Endothelial cell (in vitro differentiated cells): ENCODE data around the gene DNAJC5G. TPM values are rescaled to one million over a fixed set of nuclear protein-coding genes. Genes with fewer than 3 reads are reported as not detected.

ENCODE experiments used
- DNase-seq: peaks from one replicate; pipeline ENCODE4 v3.0.0; 2021; ENCODE audit warnings: low spot score
- H3K27ac Mint-ChIP-seq: one replicate; pipeline ENCODE4 v1.8.0; 2021; ENCODE audit warnings: mixed read lengths, inconsistent platforms; ENCODE audit not compliant: unreplicated experiment
- H3K27me3 Mint-ChIP-seq: one replicate; pipeline ENCODE4 v1.8.0; 2021; ENCODE audit warnings: mild to moderate bottlenecking, moderate library complexity, mixed read lengths, inconsistent platforms; ENCODE audit not compliant: unreplicated experiment
- H3K36me3 Mint-ChIP-seq: one replicate; pipeline ENCODE4 v1.8.0; 2021; ENCODE audit warnings: mild to moderate bottlenecking, low read depth, mixed read lengths, inconsistent platforms; ENCODE audit not compliant: unreplicated experiment
- H3K4me1 Mint-ChIP-seq: one replicate; pipeline ENCODE4 v1.8.0; 2021; ENCODE audit warnings: mild to moderate bottlenecking, mixed read lengths, inconsistent platforms; ENCODE audit not compliant: unreplicated experiment
- H3K4me3 Mint-ChIP-seq: one replicate; pipeline ENCODE4 v1.8.0; 2021; ENCODE audit warnings: mild to moderate bottlenecking, mixed read lengths, inconsistent platforms; ENCODE audit not compliant: unreplicated experiment
- H3K9me3 Mint-ChIP-seq: one replicate; pipeline ENCODE4 v1.8.0; 2021; ENCODE audit warnings: mixed read lengths, inconsistent platforms; ENCODE audit not compliant: unreplicated experiment
- CTCF ChIP-seq: fragments of 200-600 bp; sonication (generic); IDR thresholded peaks from one replicate; pipeline ENCODE4 v1.5.0; 2021; ENCODE audit warnings: antibody characterized with exemption; ENCODE audit not compliant: unreplicated experiment
- total RNA-seq: library from RNA; stranded (reverse); fragmentation: NEBNext Ultra II Directional; extraction: Animal tissue kit (Norgen Biotek cat#: 25700); gene quantifications from one replicate; pipeline ENCODE4 v1.2.1, GENCODE V29; 2021; ENCODE audit not compliant: unreplicated experiment

Gene DNAJC5G
- total RNA-seq, 1 donor from 2014 or later: not detected

DNA sequence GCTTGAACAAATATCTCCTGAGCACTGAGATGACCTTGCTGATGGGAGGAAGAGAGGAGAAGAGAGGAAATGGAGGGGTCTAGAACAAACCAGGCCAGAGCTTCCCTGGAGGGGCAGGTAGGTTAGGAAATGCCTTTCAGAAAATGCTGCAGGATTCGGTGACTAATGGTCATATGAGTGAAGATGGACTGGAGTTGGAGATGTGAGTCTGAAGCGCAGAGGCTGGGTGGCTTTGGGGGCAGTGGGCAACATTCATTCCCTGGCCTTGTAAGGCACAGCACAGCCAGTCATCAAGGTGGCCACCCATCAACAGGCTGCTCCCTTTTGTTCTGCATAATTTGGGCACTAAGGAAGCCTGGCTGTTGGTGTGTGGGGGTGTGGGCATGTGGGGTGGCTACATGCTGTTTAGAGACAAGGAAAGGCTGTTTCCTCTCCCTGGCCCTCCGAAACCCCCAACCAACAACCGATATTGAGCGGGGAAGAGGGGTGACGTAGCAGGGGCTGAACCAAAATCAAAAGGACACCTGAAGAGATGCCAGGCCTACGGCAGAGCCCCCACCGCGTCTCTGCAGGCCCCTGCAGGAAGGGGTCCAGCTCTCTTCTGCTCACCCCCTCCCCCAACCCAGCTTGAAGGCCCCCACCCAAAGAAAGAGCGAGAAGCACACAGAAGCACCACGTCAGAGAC lies 13.8 kb upstream of the DNAJC5G start:
- no peak for DNase-seq
- TF ChIP-seq CTCF: no peak
- Mint-ChIP-seq H3K4me1 (peaks cover 26% of the 10 kb centered on the region), H3K4me3 (peak overlapping the region; percentile 43), H3K27ac (no peak overlapping the region), H3K27me3 (peaks cover 24% of the 10 kb centered on the region), H3K9me3 (no peaks in the 10 kb centered on the region), H3K36me3 (peaks cover 8% of the 10 kb centered on the region)

GRCh38 chr2:27261926-27262298 lies 13.3 kb upstream of the DNAJC5G start:
- Mint-ChIP-seq H3K27ac (no peak overlapping the region), H3K4me3 (peak overlapping the region; percentile 31), H3K9me3 (no peaks in the 10 kb centered on the region), H3K27me3 (peaks cover 22% of the 10 kb centered on the region), H3K36me3 (peaks cover 8% of the 10 kb centered on the region), H3K4me1 (peaks cover 26% of the 10 kb centered on the region)
- no peak for DNase-seq
- no peak for TF ChIP-seq CTCF

- peak; percentile 33 for DNase-seq
- H3K9me3 Mint-ChIP-seq: no peaks in the 10 kb centered on the region
- H3K27me3 Mint-ChIP-seq: peaks cover 22% of the 10 kb centered on the region
- peaks cover 8% of the 10 kb centered on the region for H3K36me3 Mint-ChIP-seq
- no peak for TF ChIP-seq CTCF
- no peak within 1 kb of the TSS for H3K27ac Mint-ChIP-seq
- H3K4me1 Mint-ChIP-seq: peaks cover 26% of the 10 kb centered on the region
- peak within 1 kb of the TSS; percentile 84 for H3K4me3 Mint-ChIP-seq
Observed at GRCh38 chr2:27262379-27263286, 12.6 kb upstream of the DNAJC5G start, which contains the start of gene SLC30A3. TSS of gene SLC30A3 (minus strand) at chr2:27263047. CDS start at chr2:27262906, 141 bp downstream.

- Mint-ChIP-seq H3K9me3 (no peaks in the 10 kb centered on the region), H3K4me3 (peak overlapping the region; percentile 84), H3K27me3 (peaks cover 22% of the 10 kb centered on the region), H3K4me1 (peaks cover 26% of the 10 kb centered on the region), H3K36me3 (peaks cover 8% of the 10 kb centered on the region), H3K27ac (no peak overlapping the region)
- DNase-seq: no peak
- TF ChIP-seq CTCF: no peak
Observed at GRCh38 chr2:27263287-27264252, 11.7 kb upstream of the DNAJC5G start.
